ENCODE data around the gene SBK1.
A peak's percentile ranks its signal among the peaks of the same experiment; 100 is the strongest.

The SBK1 gene

GRCh38 chr16:28303132-28303531 is 10.8 kb downstream of the SBK1 start:
- H3K4me3 ChIP-seq (ENCODE audit: low read depth, low read length) = no peak overlapping the region
- no peak for TF ChIP-seq CTCF (IDR thresholded peaks at IDR 0.05; ENCODE audit: insufficient read depth, low read depth, low read length, missing control alignments)
- no peak for DNase-seq (ENCODE audit: low read depth)

GRCh38 chr16:28304214-28304613 is 11.9 kb downstream of the SBK1 start:
- no peak for DNase-seq (ENCODE audit: low read depth)
- no peak for TF ChIP-seq CTCF (IDR thresholded peaks at IDR 0.05; ENCODE audit: insufficient read depth, low read depth, low read length, missing control alignments)
- no peak overlapping the region for H3K4me3 ChIP-seq (ENCODE audit: low read depth, low read length)

DNA sequence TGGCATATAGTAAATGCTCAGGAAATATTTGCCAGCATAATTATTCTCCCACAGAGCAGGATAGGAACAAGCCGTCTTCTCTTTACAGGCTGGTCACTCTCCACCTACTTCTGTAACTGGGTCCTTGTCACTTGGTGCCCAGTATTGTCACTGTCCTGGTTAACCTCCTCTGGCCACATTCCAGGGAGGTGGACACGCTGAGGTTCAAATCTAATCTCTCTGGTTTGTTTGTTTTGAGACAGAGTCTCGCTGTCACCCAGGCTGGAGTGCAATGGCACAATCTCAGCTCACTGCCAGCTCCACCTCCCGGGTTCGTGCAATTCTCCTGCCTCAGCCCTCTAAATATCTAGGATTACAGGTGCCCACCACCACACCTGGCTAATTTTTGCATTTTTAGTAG is 15.6 kb downstream of the SBK1 start:
- H3K4me3 ChIP-seq (ENCODE audit: low read depth, low read length) = no peak overlapping the region
- no peak for TF ChIP-seq CTCF (IDR thresholded peaks at IDR 0.05; ENCODE audit: insufficient read depth, low read depth, low read length, missing control alignments)
- no peak for DNase-seq (ENCODE audit: low read depth)

GRCh38 chr16:28308794-28309584 is 16.7 kb downstream of the SBK1 start:
- no peak for TF ChIP-seq CTCF (IDR thresholded peaks at IDR 0.05; ENCODE audit: insufficient read depth, low read depth, low read length, missing control alignments)
- DNase-seq (ENCODE audit: low read depth) = no peak
- no peak overlapping the region for H3K4me3 ChIP-seq (ENCODE audit: low read depth, low read length)

GRCh38 chr16:28309811-28310311 is 17.5 kb downstream of the SBK1 start:
- no peak overlapping the region for H3K4me3 ChIP-seq (ENCODE audit: low read depth, low read length)
- DNase-seq (ENCODE audit: low read depth) = peak; percentile 32
- TF ChIP-seq CTCF (IDR thresholded peaks at IDR 0.05; ENCODE audit: insufficient read depth, low read depth, low read length, missing control alignments) = no peak

DNA sequence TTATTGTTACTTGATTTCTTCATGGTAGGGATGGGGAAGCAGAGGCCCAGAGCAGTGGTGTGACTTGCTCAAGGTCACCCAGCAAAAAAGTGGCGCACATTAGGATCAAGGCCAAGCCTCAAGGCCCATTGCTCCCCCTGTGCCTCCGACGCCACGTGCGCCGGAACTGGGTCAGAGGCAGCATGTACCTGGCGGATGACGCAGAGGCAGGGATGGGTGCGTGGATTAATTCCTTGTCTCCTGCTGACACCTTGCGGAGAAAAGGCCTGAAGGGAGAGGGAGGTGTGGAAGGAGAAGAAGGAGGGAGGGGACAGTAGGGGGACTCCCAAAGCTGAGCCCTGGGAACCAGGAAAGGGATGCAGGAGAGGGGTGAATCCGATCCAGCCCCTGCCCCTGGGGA is 18.5 kb downstream of the SBK1 start:
- no peak overlapping the region for H3K4me3 ChIP-seq (ENCODE audit: low read depth, low read length)

More for the DNA sequence above, 18.5 kb downstream of the SBK1 start:
- TF ChIP-seq CTCF (IDR thresholded peaks at IDR 0.05; ENCODE audit: insufficient read depth, low read depth, low read length, missing control alignments) = no peak
- DNase-seq (ENCODE audit: low read depth) = no peak
